ENCODE measurements around the gene LEFTY1. TPM values are rescaled to one million over a fixed set of nuclear protein-coding genes. Genes with fewer than 3 reads are reported as not detected.

LEFTY1 gene
- total RNA-seq, 2 experiments from 2014 or later = not detected

GRCh38 chr1:225846331-225847310 lies 42.3 kb downstream of the LEFTY1 start:
- POLR2A ChIA-PET = no interaction called here
- DNase-seq (no peak), ATAC-seq (no peak)
- intact Hi-C loops (cut with DNase I, micrococcal nuclease) = loop anchor here in 1 of 2 experiments (10.0 kb wide), 1 partner anchor 372 kb away; no protein-coding TSS in a partner anchor
- Mint-ChIP-seq H3K27ac (peak overlapping the region; percentile 29), H3K9me3 (ENCODE audit: low read depth) (no peaks in the 10 kb centered on the region), H3K4me1 (peaks cover 35% of the 10 kb centered on the region), H3K36me3 (ENCODE audit: low read depth) (peaks cover 25% of the 10 kb centered on the region), H3K4me3 (no peak overlapping the region), H3K27me3 (no peaks in the 10 kb centered on the region)
- CTCF ChIA-PET = interaction anchor here (0.8 kb wide), 1 partner anchor 288 kb away, joined by 5 read pairs; no protein-coding TSS in a partner anchor

- ATAC-seq (peak; percentile 43), DNase-seq (peak; percentile 64)
- no peaks in the 10 kb centered on the region for H3K9me3 Mint-ChIP-seq (ENCODE audit: low read depth)
- H3K4me1 Mint-ChIP-seq = peaks cover 34% of the 10 kb centered on the region
- no peaks in the 10 kb centered on the region for H3K27me3 Mint-ChIP-seq
- ChIA-PET CTCF (interaction anchor here (0.8 to 1.0 kb wide), 2 partner anchors 36 to 287 kb away, joined by 3 to 5 read pairs; partner anchors contain the start of gene TMEM63A), POLR2A (no interaction called here)
- intact Hi-C loops (cut with DNase I, micrococcal nuclease) = loop anchor here in 1 of 2 experiments (10.0 kb wide), 1 partner anchor 371 kb away; no protein-coding TSS in a partner anchor
- H3K36me3 Mint-ChIP-seq (ENCODE audit: low read depth) = peaks cover 21% of the 10 kb centered on the region
- no peak overlapping the region for H3K27ac Mint-ChIP-seq
- H3K4me3 Mint-ChIP-seq = no peak overlapping the region
Measured at GRCh38 chr1:225845571-225846259, 43.2 kb downstream of the LEFTY1 start.

DNA sequence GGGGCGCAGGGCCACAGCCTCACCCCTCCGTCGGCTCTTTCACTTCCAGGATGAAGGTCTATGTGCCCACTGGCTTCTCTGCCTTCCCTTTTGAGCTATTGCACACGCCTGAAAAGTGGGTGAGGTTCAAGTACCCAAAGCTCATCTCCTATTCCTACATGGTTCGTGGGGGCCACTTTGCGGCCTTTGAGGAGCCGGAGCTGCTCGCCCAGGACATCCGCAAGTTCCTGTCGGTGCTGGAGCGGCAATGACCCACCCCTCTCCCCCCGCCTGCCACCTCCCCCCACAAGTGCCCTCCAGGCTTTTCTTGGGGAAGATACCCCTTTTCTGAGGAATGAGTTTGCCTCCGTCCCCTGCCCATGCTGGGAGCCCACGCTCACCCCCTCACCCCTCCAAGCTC lies 43.8 kb downstream of the LEFTY1 start:
- ChIA-PET CTCF (interaction anchor here (1.0 kb wide), 1 partner anchor 37 kb away, joined by 3 read pairs; the partner anchor contains the start of gene TMEM63A), POLR2A (no interaction called here)
- no peak overlapping the region for H3K4me3 Mint-ChIP-seq
- ATAC-seq = no peak
- H3K36me3 Mint-ChIP-seq (ENCODE audit: low read depth) = peaks cover 15% of the 10 kb centered on the region
- H3K27me3 Mint-ChIP-seq = no peaks in the 10 kb centered on the region
- intact Hi-C loops (cut with DNase I, micrococcal nuclease) = loop anchor here in 1 of 2 experiments (10.0 kb wide), 1 partner anchor 370 kb away; no protein-coding TSS in a partner anchor
- no peaks in the 10 kb centered on the region for H3K9me3 Mint-ChIP-seq (ENCODE audit: low read depth)
- no peak overlapping the region for H3K27ac Mint-ChIP-seq
- DNase-seq = no peak
- H3K4me1 Mint-ChIP-seq = peaks cover 31% of the 10 kb centered on the region

GRCh38 chr1:225844236-225845061 lies 44.5 kb downstream of the LEFTY1 start:
- Mint-ChIP-seq H3K27ac (no peak overlapping the region), H3K4me1 (peaks cover 26% of the 10 kb centered on the region), H3K9me3 (ENCODE audit: low read depth) (no peaks in the 10 kb centered on the region), H3K4me3 (no peak overlapping the region), H3K36me3 (ENCODE audit: low read depth) (peaks cover 9% of the 10 kb centered on the region), H3K27me3 (no peaks in the 10 kb centered on the region)
- DNase-seq (no peak), ATAC-seq (no peak)
- intact Hi-C loops (cut with DNase I, micrococcal nuclease) = loop anchor here in 1 of 2 experiments (10.0 kb wide), 1 partner anchor 370 kb away; no protein-coding TSS in a partner anchor
- ChIA-PET POLR2A (no interaction called here), CTCF (interaction anchor here (0.6 kb wide), 1 partner anchor 13 kb away, joined by 3 read pairs; no protein-coding TSS in a partner anchor)

GRCh38 chr1:225843426-225843795 lies 45.5 kb downstream of the LEFTY1 start:
- Mint-ChIP-seq H3K27me3 (no peaks in the 10 kb centered on the region), H3K4me3 (no peak overlapping the region), H3K4me1 (peaks cover 18% of the 10 kb centered on the region), H3K9me3 (ENCODE audit: low read depth) (no peaks in the 10 kb centered on the region), H3K36me3 (ENCODE audit: low read depth) (peaks cover 2% of the 10 kb centered on the region), H3K27ac (no peak overlapping the region)
- DNase-seq (no peak), ATAC-seq (no peak)
- ChIA-PET POLR2A (no interaction called here), CTCF (interaction anchor here (0.6 kb wide), 1 partner anchor 14 kb away, joined by 3 read pairs; no protein-coding TSS in a partner anchor)
- intact Hi-C loops (cut with DNase I, micrococcal nuclease) = loop anchor here in 1 of 2 experiments (10.0 kb wide), 1 partner anchor 369 kb away; no protein-coding TSS in a partner anchor

GRCh38 chr1:225842788-225843425 lies 46.0 kb downstream of the LEFTY1 start:
- no peaks in the 10 kb centered on the region for H3K27me3 Mint-ChIP-seq
- POLR2A ChIA-PET = no interaction called here
- ATAC-seq = no peak

GRCh38 chr1:225842074-225842473 lies 46.9 kb downstream of the LEFTY1 start:
- H3K27me3 Mint-ChIP-seq = no peaks in the 10 kb centered on the region
- peak; percentile 35 for DNase-seq
- intact Hi-C loops (cut with DNase I, micrococcal nuclease) = loop anchor here in 1 of 2 experiments (10.0 kb wide), 1 partner anchor 367 kb away; no protein-coding TSS in a partner anchor
- no peaks in the 10 kb centered on the region for H3K9me3 Mint-ChIP-seq (ENCODE audit: low read depth)
- POLR2A ChIA-PET = no interaction called here
- no peaks in the 10 kb centered on the region for H3K36me3 Mint-ChIP-seq (ENCODE audit: low read depth)
- CTCF ChIA-PET = interaction anchor here (0.6 to 1.6 kb wide), 2 partner anchors 21 to 65 kb away, joined by 3 read pairs; partner anchors contain the start of gene SRP9
- H3K4me3 Mint-ChIP-seq = no peak overlapping the region
- peak overlapping the region; percentile 8 for H3K27ac Mint-ChIP-seq
- peaks cover 11% of the 10 kb centered on the region for H3K4me1 Mint-ChIP-seq
- ATAC-seq = peak; percentile 45

More at GRCh38 chr1:225842788-225843425, 46.0 kb downstream of the LEFTY1 start:
- no peaks in the 10 kb centered on the region for H3K36me3 Mint-ChIP-seq (ENCODE audit: low read depth)
- H3K9me3 Mint-ChIP-seq (ENCODE audit: low read depth) = no peaks in the 10 kb centered on the region
- peaks cover 13% of the 10 kb centered on the region for H3K4me1 Mint-ChIP-seq
- intact Hi-C loops (cut with DNase I, micrococcal nuclease) = loop anchor here in 1 of 2 experiments (10.0 kb wide), 1 partner anchor 368 kb away; no protein-coding TSS in a partner anchor
- no peak overlapping the region for H3K4me3 Mint-ChIP-seq
- H3K27ac Mint-ChIP-seq = no peak overlapping the region
- no peak for DNase-seq
- CTCF ChIA-PET = interaction anchor here (0.6 kb wide), 1 partner anchor 20 kb away, joined by 3 read pairs; no protein-coding TSS in a partner anchor

GRCh38 chr1:225840713-225841112 lies 48.2 kb downstream of the LEFTY1 start:
- Mint-ChIP-seq H3K4me1 (peaks cover 11% of the 10 kb centered on the region), H3K36me3 (ENCODE audit: low read depth) (no peaks in the 10 kb centered on the region), H3K27ac (no peak overlapping the region), H3K27me3 (no peaks in the 10 kb centered on the region), H3K4me3 (no peak overlapping the region), H3K9me3 (ENCODE audit: low read depth) (no peaks in the 10 kb centered on the region)
- ChIA-PET CTCF (interaction anchor here (0.7 to 1.6 kb wide), 2 partner anchors 15 to 63 kb away, joined by 3 read pairs; partner anchors contain the start of gene SRP9), POLR2A (no interaction called here)
- DNase-seq = no peak
- no peak for ATAC-seq
- intact Hi-C loops (cut with DNase I, micrococcal nuclease) = loop anchor here in 1 of 2 experiments (10.0 kb wide), 1 partner anchor 366 kb away; no protein-coding TSS in a partner anchor

GRCh38 chr1:225840223-225840610 lies 48.7 kb downstream of the LEFTY1 start:
- Mint-ChIP-seq H3K4me1 (peaks cover 11% of the 10 kb centered on the region), H3K36me3 (ENCODE audit: low read depth) (no peaks in the 10 kb centered on the region), H3K4me3 (no peak overlapping the region), H3K27me3 (no peaks in the 10 kb centered on the region), H3K9me3 (ENCODE audit: low read depth) (no peaks in the 10 kb centered on the region), H3K27ac (no peak overlapping the region)
- DNase-seq (no peak), ATAC-seq (no peak)
- CTCF ChIA-PET = interaction anchor here (0.6 to 1.6 kb wide), 3 partner anchors 15 to 134 kb away, joined by 3 read pairs; partner anchors contain the start of gene SRP9
- POLR2A ChIA-PET = no interaction called here
- intact Hi-C loops (cut with DNase I, micrococcal nuclease) = loop anchor here in 1 of 2 experiments (10.0 kb wide), 1 partner anchor 365 kb away; no protein-coding TSS in a partner anchor

DNA sequence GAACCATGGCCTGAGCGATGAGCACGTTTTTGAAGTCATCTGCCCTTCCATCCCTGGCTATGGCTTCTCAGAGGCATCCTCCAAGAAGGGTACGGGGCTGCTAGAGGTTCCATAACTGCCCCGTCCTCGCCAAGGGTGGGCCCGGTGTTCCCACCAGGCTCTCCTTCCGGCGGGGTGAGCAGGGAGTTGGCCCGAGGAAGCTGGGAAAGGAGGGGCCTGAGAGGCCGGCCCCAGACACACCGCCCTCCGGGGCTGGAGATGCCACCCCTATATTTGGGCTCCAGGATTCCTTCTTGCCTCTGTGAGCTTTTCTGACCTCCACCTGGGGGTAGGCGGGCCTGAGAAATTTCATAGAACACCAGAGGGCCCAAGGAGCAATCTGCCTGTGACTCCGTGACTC lies 50.2 kb downstream of the LEFTY1 start:
- Mint-ChIP-seq H3K4me3 (no peak overlapping the region), H3K36me3 (ENCODE audit: low read depth) (no peaks in the 10 kb centered on the region), H3K4me1 (peaks cover 11% of the 10 kb centered on the region), H3K27me3 (no peaks in the 10 kb centered on the region), H3K9me3 (ENCODE audit: low read depth) (no peaks in the 10 kb centered on the region), H3K27ac (no peak overlapping the region)
- intact Hi-C loops (cut with DNase I, micrococcal nuclease) = no loop called here
- ChIA-PET CTCF (interaction anchor here (0.5 to 0.6 kb wide), 2 partner anchors 72 to 365 kb away, joined by 3 to 4 read pairs; no protein-coding TSS in a partner anchor), POLR2A (no interaction called here)
- ATAC-seq (no peak), DNase-seq (no peak)

Data from activated CD4-positive, alpha-beta T cell treated with anti-CD3 and anti-CD28 coated beads for 36 hours (primary cell).